ENCODE results near the gene MINDY4B.

MINDY4B gene

GRCh38 chr3:150890831-150891230, 14.4 kb downstream of the MINDY4B start:
- no peak for TF ChIP-seq CTCF (IDR thresholded peaks at IDR 0.05; ENCODE audit: low read depth, low read length)
- DNase-seq (ENCODE audit: low read depth, low spot score): no peak
- in situ Hi-C loops (cut with HindIII; ENCODE audit: low sequenced_read_pairs): no loop called here

GRCh38 chr3:150890295-150890694, 14.9 kb downstream of the MINDY4B start:
- H3K4me3 ChIP-seq (ENCODE audit: low read depth, low read length): no peak overlapping the region
- DNase-seq (ENCODE audit: low read depth, low spot score): no peak
- TF ChIP-seq CTCF (IDR thresholded peaks at IDR 0.05; ENCODE audit: low read depth, low read length): no peak
- in situ Hi-C loops (cut with HindIII; ENCODE audit: low sequenced_read_pairs): no loop called here

More at GRCh38 chr3:150890831-150891230, 14.4 kb downstream of the MINDY4B start:
- no peak overlapping the region for H3K4me3 ChIP-seq (ENCODE audit: low read depth, low read length)

DNA sequence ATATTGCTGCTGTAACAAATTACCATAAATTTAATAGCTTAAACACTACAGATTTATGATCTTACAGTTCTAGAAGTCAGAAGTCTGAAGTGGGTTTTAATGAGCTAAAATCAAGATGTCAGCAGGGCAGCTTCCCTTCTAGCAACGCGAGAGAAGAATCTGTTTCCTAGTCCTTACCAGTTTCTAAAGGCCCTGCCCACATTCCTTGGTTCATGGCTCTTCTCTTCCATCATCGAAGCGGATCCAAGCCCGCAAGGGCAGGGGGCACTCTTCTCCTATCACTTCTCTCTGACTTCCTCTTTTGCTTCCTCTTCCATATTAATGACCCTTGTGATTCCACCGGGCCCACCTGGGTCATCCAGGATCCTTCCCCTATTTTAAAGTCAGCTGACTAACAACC, 16.1 kb downstream of the MINDY4B start:
- in situ Hi-C loops (cut with HindIII; ENCODE audit: low sequenced_read_pairs): no loop called here

DNA sequence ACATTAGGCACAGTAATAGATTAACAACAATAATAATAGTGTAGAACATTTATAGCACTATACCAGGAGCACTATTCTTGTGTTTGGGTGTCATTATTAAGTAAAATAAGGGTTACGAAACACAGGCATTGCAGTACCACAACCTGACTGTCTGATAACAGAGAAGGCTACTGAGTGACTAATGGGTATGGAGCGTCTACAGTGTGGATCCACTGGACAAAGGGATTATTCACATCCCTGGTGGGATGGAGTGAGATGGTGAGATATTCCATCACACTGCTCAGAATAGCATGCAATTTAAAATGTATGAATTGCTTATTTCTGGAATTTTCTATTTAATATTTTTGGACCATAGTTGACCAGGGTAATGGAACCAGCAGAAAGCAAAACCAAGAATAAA, 18.2 kb downstream of the MINDY4B start:
- DNase-seq (ENCODE audit: low read depth, low spot score): no peak
- no peak for TF ChIP-seq CTCF (IDR thresholded peaks at IDR 0.05; ENCODE audit: low read depth, low read length)
- in situ Hi-C loops (cut with HindIII; ENCODE audit: low sequenced_read_pairs): no loop called here
- H3K4me3 ChIP-seq (ENCODE audit: low read depth, low read length): no peak overlapping the region

More for the DNA sequence above, 16.1 kb downstream of the MINDY4B start:
- H3K4me3 ChIP-seq (ENCODE audit: low read depth, low read length): no peak overlapping the region
- DNase-seq (ENCODE audit: low read depth, low spot score): no peak
- TF ChIP-seq CTCF (IDR thresholded peaks at IDR 0.05; ENCODE audit: low read depth, low read length): no peak

DNA sequence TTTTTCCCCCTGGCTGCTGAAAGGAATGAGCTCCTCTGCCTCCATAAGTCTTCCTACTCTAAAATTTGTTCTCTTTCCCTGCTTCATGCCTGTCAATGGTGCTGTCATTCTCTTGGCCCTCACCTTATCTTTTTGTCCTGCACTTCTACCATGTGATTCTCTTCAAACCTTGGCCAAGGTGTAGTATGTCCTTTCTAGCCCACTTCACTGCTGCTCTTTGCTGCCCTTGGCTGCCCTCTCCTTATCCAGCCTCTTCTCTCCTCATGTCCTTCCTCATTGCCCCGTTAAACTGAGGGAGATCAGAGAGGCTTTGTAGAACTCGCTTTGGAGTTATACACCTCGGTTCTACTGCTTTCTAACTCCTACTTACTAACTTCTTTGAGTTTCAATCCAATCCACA, 19.7 kb downstream of the MINDY4B start:
- no peak for TF ChIP-seq CTCF (IDR thresholded peaks at IDR 0.05; ENCODE audit: low read depth, low read length)
- in situ Hi-C loops (cut with HindIII; ENCODE audit: low sequenced_read_pairs): no loop called here
- no peak overlapping the region for H3K4me3 ChIP-seq (ENCODE audit: low read depth, low read length)
- no peak for DNase-seq (ENCODE audit: low read depth, low spot score)

DNA sequence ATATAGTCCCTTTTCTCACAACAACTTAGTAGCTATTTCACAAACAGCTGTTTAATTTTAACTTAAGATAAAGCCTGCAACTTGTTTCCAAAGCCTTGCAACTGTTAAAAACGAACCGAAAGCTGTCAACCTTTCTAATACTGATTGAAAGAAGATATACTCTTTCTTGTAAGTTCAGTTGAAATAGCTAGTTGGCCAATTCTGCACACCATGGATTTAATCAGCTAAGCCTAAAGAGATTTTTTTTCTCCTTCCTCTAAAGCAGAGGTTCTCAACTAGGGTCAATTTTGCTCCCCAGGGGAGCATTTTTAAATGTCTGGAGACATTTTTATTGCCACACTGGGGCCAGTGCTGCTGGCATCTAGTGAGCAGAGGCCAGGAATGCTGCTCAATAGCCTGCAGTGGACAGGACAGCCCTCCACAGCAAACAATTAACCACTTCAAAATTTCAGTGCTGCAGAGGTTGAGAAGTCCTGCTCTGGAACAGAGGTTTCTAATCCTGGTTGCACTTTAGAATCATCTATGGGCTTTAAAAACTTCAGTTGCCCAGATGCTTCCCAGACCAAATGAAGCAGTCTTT, 26.2 kb downstream of the MINDY4B start:
- in situ Hi-C loops (cut with HindIII; ENCODE audit: low sequenced_read_pairs): no loop called here
- no peak for TF ChIP-seq CTCF (IDR thresholded peaks at IDR 0.05; ENCODE audit: low read depth, low read length)

DNA sequence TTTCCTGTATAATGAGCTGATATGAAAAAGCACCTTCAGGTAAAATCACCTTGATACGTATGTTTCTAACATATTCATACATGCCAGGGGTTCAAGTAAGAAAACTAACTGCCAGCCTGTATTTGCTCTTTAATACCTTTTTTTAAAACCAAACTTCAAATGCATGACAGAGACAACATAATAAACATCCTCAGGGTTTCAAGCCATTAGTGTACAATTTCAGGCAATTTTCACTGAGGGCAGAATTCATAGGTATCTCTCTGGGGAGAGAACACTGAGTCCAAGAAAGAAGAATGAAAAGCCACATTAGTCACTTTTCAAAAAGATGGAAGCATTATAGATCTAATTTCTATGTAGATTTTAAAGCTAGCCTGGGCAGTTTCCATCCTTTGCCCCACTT, 26.9 kb downstream of the MINDY4B start:
- in situ Hi-C loops (cut with HindIII; ENCODE audit: low sequenced_read_pairs): no loop called here
- no peak for DNase-seq (ENCODE audit: low read depth, low spot score)
- no peak overlapping the region for H3K4me3 ChIP-seq (ENCODE audit: low read depth, low read length)
- TF ChIP-seq CTCF (IDR thresholded peaks at IDR 0.05; ENCODE audit: low read depth, low read length): no peak

More for the DNA sequence above, 26.2 kb downstream of the MINDY4B start:
- DNase-seq (ENCODE audit: low read depth, low spot score): no peak
- no peak overlapping the region for H3K4me3 ChIP-seq (ENCODE audit: low read depth, low read length)
